Peyer's patch (tissue), 4 donors: Measurements from ENCODE around the gene IDH3G.

Experiments used
- CTCF ChIP-seq, 6 experiments: fragments of 450-650 bp in 4 of 6; fragments of 200-600 bp in 2 of 6; sonication (generic) in 1 of 6; IDR thresholded peaks; one replicate each; pipeline ENCODE4 v1.5.1; 2017 to 2019; ENCODE audit warnings: antibody characterized with exemption in 6 of 6, mild to moderate bottlenecking in 3 of 6, moderate library complexity in 1 of 6
- POLR2A ChIP-seq, 2 donors: fragments of 450-650 bp; IDR thresholded peaks; one replicate each; pipeline ENCODE4 v1.5.1; 2017; ENCODE audit warnings: antibody characterized with exemption in 2 of 2, mild to moderate bottlenecking in 2 of 2, moderate library complexity in 2 of 2

GRCh38 chrX:153799326-153799725 is 5.2 kb upstream of the IDH3G start:
- TF ChIP-seq CTCF (IDR thresholded peaks at IDR 0.05), result no peak
- TF ChIP-seq POLR2A (IDR thresholded peaks at IDR 0.05), result no peak
